ENCODE results near the gene KRTAP5-5.

KRTAP5-5 gene

DNA sequence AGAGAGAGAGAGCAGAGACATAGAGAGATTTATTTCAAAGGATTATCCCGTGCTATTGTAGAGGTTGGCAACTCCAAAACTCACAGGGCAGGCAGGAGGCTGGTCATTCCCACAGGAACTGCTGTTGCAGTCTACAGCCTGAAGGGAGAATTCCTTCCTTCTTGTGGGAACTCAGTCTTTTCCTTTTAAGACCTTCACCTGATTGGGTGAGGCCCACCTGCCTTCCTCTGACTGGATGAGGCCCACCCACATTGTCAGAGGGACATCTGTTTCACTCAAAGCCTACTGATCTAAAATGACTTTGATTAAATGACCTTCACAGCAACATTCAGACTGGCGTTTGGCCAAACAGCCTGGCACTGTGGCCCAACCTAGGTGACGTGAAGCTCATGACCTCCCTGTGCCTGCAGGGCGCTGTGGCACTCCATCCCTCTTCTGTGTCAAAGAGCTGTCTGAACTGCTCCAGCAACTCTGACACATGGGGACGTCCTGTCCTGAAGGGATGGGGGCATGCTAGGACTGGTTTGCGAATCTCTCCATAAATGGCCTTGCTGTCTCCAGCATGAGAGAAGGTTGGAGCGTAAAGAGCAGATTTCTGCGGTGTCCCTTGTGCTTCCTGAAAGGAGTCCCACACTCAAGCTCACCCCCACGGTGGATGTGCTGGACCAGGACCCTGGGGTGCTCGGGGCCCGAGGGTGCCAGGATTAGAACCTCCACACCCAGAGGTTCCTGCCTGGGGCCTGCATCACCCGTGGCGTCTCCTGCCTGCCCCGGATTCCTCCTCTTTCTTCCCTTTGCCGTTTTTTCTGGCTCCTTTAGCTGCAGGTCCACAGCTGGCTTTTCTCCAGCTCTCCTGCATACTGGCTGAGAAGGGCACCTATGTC lies 20.7 kb downstream of the KRTAP5-5 start:
- no peak for DNase-seq (ENCODE audit: low spot score)
- TF ChIP-seq, protein P1, sequence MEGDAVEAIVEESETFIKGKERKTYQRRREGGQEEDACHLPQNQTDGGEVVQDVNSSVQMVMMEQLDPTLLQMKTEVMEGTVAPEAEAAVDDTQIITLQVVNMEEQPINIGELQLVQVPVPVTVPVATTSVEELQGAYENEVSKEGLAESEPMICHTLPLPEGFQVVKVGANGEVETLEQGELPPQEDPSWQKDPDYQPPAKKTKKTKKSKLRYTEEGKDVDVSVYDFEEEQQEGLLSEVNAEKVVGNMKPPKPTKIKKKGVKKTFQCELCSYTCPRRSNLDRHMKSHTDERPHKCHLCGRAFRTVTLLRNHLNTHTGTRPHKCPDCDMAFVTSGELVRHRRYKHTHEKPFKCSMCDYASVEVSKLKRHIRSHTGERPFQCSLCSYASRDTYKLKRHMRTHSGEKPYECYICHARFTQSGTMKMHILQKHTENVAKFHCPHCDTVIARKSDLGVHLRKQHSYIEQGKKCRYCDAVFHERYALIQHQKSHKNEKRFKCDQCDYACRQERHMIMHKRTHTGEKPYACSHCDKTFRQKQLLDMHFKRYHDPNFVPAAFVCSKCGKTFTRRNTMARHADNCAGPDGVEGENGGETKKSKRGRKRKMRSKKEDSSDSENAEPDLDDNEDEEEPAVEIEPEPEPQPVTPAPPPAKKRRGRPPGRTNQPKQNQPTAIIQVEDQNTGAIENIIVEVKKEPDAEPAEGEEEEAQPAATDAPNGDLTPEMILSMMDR (IDR thresholded peaks at IDR 0.05; ENCODE audit: extremely low read depth, missing control alignments): no peak

DNA sequence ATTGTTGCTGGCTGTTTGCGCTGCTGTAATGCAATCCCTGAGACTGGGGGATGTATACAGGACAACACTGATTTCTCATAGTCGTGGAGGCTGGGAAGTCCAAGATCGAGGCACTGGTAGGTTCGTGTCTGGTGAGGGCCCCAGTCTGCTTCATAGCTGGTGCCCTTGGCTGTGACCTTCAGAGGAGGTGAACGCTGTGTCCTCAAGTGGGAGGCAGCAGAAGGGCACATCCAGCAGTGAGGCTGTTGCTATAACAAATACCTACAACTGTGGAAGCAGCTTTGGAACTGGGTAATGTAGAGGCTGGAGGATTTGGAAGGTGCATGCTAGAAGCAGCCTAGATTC lies 21.3 kb downstream of the KRTAP5-5 start:
- TF ChIP-seq, protein P1 (IDR thresholded peaks at IDR 0.05; ENCODE audit: extremely low read depth, missing control alignments): no peak
- DNase-seq (ENCODE audit: low spot score): no peak

DNA sequence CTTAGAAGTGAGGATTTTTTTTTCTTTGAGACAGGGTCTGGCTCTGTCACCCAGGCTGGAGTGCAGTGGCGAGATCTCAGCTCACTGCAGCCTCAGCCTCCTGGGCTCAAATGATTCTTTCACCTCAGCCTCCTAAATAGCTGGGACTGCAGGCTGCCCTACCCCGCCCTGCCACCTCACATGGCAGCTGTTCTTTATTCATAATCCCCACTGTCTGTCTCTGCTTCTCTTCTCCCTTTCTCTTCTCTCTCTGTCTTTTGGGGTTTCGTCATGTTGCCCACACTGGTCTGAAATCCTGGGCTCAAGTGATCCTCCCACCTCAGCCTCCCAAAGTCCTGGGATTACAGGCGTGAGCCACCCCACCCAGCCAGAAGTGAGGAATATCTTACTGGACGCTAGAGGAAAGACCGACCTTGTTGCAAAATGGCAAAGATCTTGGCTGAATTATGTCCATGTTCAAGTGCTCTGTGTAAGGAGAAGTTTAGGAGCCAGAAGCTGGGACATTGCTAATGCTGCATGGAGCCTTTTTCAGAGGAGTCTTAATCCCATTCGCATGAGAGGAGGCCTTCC lies 21.9 kb downstream of the KRTAP5-5 start:
- DNase-seq (ENCODE audit: low spot score): no peak
- TF ChIP-seq, protein P1 (IDR thresholded peaks at IDR 0.05; ENCODE audit: extremely low read depth, missing control alignments): no peak

DNA sequence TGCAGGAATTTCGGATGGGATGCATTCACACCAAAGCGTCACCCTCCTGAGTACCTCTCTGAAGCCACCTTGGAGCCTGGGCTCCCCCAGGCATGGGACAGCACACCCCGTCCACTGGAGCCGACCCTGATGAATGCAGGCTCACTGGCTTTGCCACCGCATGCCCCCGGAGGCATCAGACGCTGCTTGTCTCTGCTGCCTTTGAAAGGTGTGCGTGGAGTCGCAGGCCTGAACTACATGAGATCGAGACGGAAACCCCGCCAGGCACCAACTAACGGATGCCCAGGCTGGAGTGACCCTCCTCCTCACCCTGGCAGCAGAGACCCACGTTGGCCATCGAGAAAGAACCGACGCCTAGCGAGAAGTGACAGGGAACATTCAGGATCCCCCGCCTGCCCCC lies 22.5 kb downstream of the KRTAP5-5 start:
- TF ChIP-seq, protein P1 (IDR thresholded peaks at IDR 0.05; ENCODE audit: extremely low read depth, missing control alignments): no peak
- DNase-seq (ENCODE audit: low spot score): no peak

DNA sequence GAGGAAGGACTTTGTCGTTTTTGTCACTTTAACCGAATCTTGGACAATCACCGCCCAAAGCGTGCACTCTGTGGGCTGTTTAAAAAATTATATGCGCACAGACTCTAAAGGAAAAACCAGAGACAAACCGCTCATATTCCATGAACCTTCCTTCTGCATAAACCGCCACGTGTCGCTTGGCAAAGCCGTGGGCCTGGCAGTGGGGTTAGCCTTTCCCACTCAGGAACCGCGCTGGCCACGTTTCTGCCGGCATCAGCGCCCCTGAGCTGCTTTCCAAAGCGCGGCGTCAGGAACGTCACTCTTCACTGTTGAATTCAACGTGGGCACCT lies 22.8 kb downstream of the KRTAP5-5 start:
- TF ChIP-seq, protein P1 (IDR thresholded peaks at IDR 0.05; ENCODE audit: extremely low read depth, missing control alignments): no peak
- no peak for DNase-seq (ENCODE audit: low spot score)

DNA sequence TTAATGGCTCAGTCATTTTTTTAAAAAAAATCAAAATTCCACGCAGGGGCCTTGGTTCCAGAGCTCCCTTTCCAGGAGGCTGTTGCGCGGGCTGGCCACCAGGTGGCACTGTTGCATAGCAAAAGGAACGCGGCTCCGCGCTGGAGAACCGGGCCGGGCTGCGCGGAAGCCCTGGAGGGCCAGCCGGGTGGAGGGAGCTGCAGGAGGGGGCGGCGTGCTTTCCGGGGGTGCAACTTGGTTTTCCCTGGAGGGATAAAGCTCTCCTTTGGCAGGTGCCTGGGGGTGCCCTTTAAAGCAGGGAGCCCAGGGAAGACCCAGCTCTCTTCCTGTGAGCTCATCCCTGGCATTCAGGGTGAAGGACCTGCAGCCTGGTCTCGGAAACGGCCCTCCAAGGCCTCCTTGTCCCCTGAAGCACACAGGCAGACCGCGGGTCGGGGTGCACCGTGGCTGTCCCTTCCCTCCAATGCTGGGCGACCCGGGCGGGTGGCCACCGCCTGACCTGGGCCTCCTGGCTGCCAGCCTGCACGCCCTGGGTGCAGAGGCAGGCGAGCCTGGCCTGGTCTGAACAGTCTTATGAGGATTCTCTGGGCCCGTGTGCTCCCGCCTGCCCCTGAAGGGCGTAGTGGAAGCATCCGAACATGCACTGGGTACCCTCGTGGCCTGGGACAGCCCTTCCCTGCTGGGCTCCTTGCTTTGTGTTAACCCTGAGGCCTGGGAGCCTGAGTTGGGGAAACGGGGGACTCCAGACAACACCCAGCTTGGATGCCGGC lies 23.4 kb downstream of the KRTAP5-5 start:
- TF ChIP-seq, protein P1 (IDR thresholded peaks at IDR 0.05; ENCODE audit: extremely low read depth, missing control alignments): peak; percentile 96
- peak; percentile 92 for DNase-seq (ENCODE audit: low spot score)

Data from GM20000 (cell line).